HG03045 (cell line): ENCODE data around the gene SLC25A24.
"Not testable (repeated sequence)": the region's sequence is repeated elsewhere in the genome, so short reads cannot be mapped to it uniquely, and the experiment has no call there.

Experiments used
- ATAC-seq: cut with Tn5 transposase; IDR thresholded peaks from one replicate; pipeline ENCODE4 v1.9.1; 2021; ENCODE audit warnings: mild to moderate bottlenecking, moderate library complexity; ENCODE audit not compliant: unreplicated experiment

The SLC25A24 gene

GRCh38 chr1:108199781-108200686 lies at the start of gene SLC25A24:
Gene SLC25A24, minus strand, starts transcription at chr1:108200343. Its CDS starts 205 bp downstream, at chr1:108200138.
- peak; percentile 96 for ATAC-seq

- not testable (repeated sequence) for ATAC-seq
These were observed 43.8 kb upstream of the SLC25A24 start, which contains the start of gene NBPF4 for GRCh38 chr1:108243976-108244375. Gene NBPF4, minus strand, starts transcription at chr1:108244076. Its CDS starts 315 bp downstream, at chr1:108243761.

- ATAC-seq: not testable (repeated sequence)
These were observed 39.3 kb upstream of the SLC25A24 start for GRCh38 chr1:108239426-108239825.

- not testable (repeated sequence) for ATAC-seq
These were observed 35.2 kb upstream of the SLC25A24 start for GRCh38 chr1:108235308-108235707.

DNA sequence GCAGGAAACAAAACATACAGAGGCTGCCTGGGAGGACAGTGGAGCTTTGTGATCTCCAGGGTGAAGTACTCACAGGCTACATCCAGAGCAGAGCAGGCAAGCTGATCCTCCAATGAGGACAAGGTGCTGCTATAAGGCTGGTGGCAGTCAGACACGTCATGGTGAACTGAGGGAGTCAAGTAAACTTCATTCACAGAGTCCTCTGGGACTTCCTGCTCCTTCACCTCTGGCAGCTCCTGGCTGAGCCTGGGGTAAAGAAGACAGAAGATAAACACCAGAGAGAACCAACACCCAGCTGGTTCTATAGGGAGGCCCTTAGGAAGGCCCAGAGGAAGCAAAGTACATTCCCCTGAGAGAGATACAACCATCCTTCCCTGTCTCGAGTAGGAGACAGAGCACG lies 32.0 kb upstream of the SLC25A24 start:
- not testable (repeated sequence) for ATAC-seq

DNA sequence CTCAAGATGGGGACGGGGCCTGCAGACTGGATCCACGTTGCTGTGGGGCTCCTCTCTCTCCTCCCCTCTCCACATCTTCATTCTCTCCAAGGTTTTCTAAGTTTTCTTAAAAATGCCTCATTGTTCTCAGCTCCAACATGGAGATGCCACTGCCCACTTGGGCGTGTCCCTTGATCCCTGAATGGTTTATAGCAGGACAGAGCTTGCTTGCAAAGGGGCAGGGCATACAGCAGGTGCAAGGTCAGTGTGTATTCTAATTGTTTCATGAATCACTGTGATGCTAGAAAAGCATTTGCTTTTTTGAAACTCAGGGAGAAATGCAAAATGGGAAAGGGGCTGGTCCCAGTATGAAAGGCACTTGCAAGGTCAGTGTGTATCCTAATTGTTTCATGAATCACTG lies 29.8 kb upstream of the SLC25A24 start:
- not testable (repeated sequence) for ATAC-seq

DNA sequence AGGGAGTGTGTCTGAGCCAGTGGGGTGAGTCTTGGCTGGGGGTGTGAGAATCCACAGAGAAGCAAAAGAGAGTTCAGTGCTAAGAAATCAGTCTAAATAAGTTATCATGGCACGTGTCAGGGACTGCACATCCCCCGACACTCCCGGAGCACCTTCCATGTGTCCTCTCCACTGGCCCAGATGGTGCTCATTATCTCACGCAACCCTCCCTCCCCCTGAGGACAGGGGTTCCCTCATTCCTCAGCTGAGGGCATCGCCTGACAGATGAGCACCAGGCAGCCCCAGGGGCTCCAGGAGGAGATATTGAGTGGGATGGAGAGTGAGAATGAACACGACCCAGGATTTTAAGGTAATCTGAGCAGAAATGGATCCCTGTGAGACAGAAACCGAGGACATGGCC lies 27.6 kb upstream of the SLC25A24 start:
- ATAC-seq: not testable (repeated sequence)

DNA sequence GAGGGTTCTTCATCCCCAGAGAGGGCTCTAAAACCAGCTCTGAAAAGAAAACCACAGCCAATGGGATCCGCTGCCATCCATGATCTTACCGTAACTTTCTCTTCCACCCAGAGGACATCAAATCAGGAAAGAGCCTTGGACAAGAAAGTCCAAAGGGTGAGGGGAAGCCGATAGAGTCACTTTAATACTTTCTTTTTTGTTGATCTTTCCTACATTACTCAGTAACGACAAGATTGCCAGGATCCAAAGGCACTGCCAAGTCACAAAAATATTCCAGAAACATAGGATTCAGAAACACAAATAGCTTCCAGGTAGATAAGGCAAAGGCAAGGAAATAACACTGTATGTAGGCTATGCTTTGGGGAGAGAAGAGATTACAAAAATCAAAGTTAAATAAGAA lies 26.7 kb upstream of the SLC25A24 start:
- ATAC-seq: not testable (repeated sequence)

DNA sequence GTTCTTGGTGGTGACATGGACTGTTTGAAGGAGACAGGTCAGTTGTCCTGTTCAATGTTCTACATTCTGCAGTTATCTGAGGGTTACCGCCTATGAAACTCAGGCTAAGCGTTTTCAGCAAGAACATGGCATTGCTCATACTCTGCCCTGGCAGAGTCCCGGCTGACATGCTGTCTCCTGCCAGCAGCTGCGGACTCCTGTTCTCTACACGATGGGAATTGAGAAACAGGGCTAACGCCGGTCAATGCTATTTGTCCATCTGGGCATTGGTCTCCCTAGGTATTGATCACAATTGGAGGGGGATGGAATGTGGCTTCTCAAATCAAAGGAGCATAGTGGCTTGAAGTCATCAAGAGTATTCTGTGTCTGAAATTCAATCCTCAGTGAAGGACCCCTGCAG lies 23.1 kb upstream of the SLC25A24 start:
- ATAC-seq: not testable (repeated sequence)

- not testable (repeated sequence) for ATAC-seq
These were observed 17.5 kb upstream of the SLC25A24 start for GRCh38 chr1:108217515-108218174.

DNA sequence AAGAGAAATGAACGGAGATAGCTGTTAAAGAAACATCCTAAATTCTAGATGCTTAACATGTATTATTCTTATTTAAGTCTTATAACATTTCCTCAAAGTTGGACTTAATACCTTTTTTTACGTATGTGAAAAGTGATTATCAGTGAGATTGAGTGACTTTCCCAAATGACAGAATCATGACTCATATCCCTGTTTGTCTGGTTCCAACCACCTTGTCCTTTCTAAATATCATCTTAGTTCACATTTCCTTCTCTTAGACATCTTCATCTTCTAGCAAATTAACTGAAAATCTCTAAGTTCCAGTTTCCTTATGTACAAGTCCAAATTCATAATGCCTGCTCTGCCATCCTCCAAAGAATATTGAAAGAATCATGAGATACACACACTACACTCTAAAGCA lies 16.9 kb upstream of the SLC25A24 start:
- ATAC-seq: not testable (repeated sequence)

GRCh38 chr1:108216028-108216890 lies 16.1 kb upstream of the SLC25A24 start:
- ATAC-seq: not testable (repeated sequence)

DNA sequence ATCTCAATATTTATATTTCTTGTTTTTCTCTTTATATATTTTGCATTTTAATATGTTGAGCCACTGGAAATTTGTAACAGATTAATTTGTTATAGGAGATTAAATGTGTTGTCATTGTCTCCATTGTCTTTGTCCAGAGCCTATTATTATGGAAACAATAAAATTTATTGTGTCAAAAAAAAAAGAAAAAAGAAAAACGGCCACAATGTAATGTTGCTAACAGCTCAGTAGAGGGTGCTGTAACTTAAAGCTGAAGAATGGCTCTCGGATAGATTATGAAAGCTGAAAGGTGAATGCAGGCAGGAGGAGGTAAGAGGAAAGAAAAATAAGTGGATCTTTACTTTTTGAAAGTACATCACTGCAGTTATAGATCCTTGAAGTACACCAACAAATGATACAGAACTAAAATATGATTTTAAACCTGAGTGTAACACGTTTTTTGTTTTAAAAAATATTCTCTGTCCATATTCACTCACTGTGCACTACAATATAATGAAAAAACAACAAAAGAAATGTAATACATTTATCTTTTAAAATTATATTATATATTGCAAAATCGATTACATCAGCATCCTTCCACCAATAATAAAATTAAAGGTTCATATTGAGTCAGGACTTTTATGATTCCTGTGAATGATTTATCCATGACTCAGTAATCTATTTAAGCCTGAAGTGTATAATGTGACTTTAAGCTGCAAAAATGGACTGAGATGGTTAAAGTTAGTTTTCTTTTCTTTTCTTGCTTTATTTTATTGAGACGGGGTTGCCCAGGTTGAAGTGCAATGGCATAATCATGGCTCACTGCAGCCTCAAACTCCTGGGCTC lies 14.7 kb upstream of the SLC25A24 start:
- not testable (repeated sequence) for ATAC-seq

DNA sequence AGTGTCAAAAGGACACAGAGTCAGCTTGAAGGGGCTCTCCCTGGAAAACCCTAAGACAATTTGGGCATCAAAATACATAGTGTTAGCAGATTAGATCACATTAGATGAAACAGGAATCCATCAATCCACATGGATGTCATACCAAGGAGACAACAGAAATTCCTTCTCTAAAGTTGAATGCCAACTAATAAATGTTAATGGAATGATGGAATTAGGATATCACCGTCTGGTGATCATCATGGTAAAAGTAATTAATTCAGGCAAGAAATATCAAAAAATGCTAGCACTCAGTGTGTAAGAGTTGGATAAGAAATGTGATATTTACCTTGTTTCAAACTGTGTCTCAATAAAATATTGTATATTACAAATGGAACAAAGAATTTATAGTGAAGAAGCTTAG lies 10.9 kb upstream of the SLC25A24 start:
- no peak for ATAC-seq

- no peak for ATAC-seq
These were observed 9.4 kb upstream of the SLC25A24 start for GRCh38 chr1:108209456-108210108.

- ATAC-seq: no peak
These were observed 8.7 kb upstream of the SLC25A24 start for GRCh38 chr1:108208724-108209446.

- not testable (repeated sequence) for ATAC-seq
These were observed 3.4 kb upstream of the SLC25A24 start for GRCh38 chr1:108203582-108203981.

DNA sequence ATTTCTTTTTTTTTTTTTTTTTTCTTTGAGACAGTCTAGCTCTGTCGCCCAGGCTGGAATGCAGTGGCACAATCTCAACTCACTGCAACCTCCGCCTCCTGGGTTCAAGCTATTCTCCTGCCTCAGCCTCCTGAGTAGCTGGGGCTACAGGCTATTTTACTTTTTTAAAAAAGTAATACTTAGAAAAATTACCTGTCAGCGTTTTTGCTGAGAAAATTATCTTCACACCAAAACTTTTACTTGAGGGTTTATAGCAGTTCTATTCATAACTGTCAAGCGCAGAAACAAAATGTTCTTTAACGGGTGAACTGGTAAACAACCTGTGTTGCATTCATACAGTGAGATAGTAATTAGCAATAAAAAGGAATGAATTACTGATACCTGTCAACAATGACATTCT lies 1.5 kb upstream of the SLC25A24 start:
- no peak for ATAC-seq

GRCh38 chr1:108200687-108201051 lies 526 bp upstream of the SLC25A24 start:
- no peak for ATAC-seq
